Heart left ventricle (tissue), 16 donors: ENCODE measurements around the gene UVSSA. TPM values are rescaled to one million over a fixed set of nuclear protein-coding genes. Genes with fewer than 3 reads are reported as not detected.

Experiments used
- ATAC-seq, 4 donors: fragments of 200-7000 bp; cut with Tn5 transposase; one replicate each; pipeline ENCODE4 v1.9.1; 2020 to 2022; ENCODE audit warnings: moderate library complexity in 4 of 4, mild to moderate bottlenecking in 3 of 4, moderate number of reproducible peaks in 1 of 4
- DNase-seq, 5 donors: peaks; one replicate each; pipeline ENCODE4 v3.0.0-alpha.2; 2020
- H3K27ac ChIP-seq, 12 donors: fragments of 200-600 bp; sonication (generic) in 4 of 12; one replicate each; pipeline versions ENCODE4 v1.5.0 to v1.8.0; 2016 to 2022; ENCODE audit warnings: mild to moderate bottlenecking in 2 of 12
- H3K27me3 ChIP-seq, 9 donors: fragments of 200-600 bp; sonication (generic) in 2 of 9; one replicate each; pipeline versions ENCODE4 v1.5.1 to v1.8.0; 2016 to 2022; ENCODE audit warnings: mild to moderate bottlenecking in 3 of 9
- H3K36me3 ChIP-seq, 9 donors: fragments of 200-600 bp; sonication (generic) in 2 of 9; one replicate each; pipeline versions ENCODE4 v1.5.0 to v1.8.0; 2018 to 2022; ENCODE audit warnings: mild to moderate bottlenecking in 2 of 9
- H3K4me1 ChIP-seq, 12 donors: fragments of 200-600 bp; sonication (generic) in 4 of 12; one replicate each; pipeline versions ENCODE4 v1.5.0 to v1.8.0; 2016 to 2022; ENCODE audit warnings: mild to moderate bottlenecking in 3 of 12
- H3K4me3 ChIP-seq, 12 donors: fragments of 200-600 bp; sonication (generic) in 4 of 12; one replicate each; pipeline versions ENCODE4 v1.5.0 to v1.8.0; 2017 to 2022; ENCODE audit warnings: mild to moderate bottlenecking in 9 of 12, moderate library complexity in 4 of 12
- H3K9me3 ChIP-seq, 12 donors: fragments of 200-600 bp; sonication (generic) in 4 of 12; one replicate each; pipeline versions ENCODE4 v1.5.0 to v1.8.0; 2016 to 2022; ENCODE audit warnings: mild to moderate bottlenecking in 1 of 12
- POLR2A ChIP-seq, 2 donors: fragments of 450-650 bp; IDR thresholded peaks; one replicate each; pipeline ENCODE4 v1.6.1; 2017; ENCODE audit warnings: antibody characterized with exemption in 2 of 2, mild to moderate bottlenecking in 2 of 2, moderate library complexity in 2 of 2
- WGBS, 4 donors: extraction: QIAGEN DNeasy Blood & Tissue Kit in 2 of 4; methylation state at CpG; one replicate each; pipeline versions ENCODE4 v1.1.5 to v1.1.7; 2013 to 2018; 5-methylcytosine and 5-hydroxymethylcytosine counted together
- intact Hi-C, 10 donors: fragments of 100-400 bp; cut with DNase I; formaldehyde crosslinking; loops; one replicate each; pipeline versions ENCODE4 v1.11.1 to v1.14.2; 2022
- polyA plus RNA-seq, 2 donors: library from polyadenylated mRNA; stranded (reverse); fragments of 200-250 nt; gene quantifications; one replicate each; pipeline ENCODE4 v1.2.3, GENCODE V29; 2013
- total RNA-seq, 9 donors: library from RNA; depleted of rRNA in 2 of 9; stranded (reverse); fragments of >200 nt in 2 of 9; fragmentation: NEBNext Ultra II Directional in 3 of 9; extraction: Animal tissue kit (Norgen Biotek cat#: 25700) in 3 of 9; gene quantifications; one replicate each; pipeline versions ENCODE4 v1.1.0 to v1.2.4, GENCODE V29; 2016 to 2023
- TF ChIP-seq, protein P1 (sequence below), 12 donors: fragments of 200-600 bp; sonication (generic) in 4 of 12; IDR thresholded peaks; one replicate each; pipeline versions ENCODE4 v1.5.0 to v1.8.0; 2018 to 2022; ENCODE audit warnings: antibody characterized with exemption in 12 of 12, mild to moderate bottlenecking in 5 of 12
- donor health status: ischemic (EF 13 %, LVEDD 7.1; RV severe dilation, severe dysfunction).
- donor health status: healthy with polysubstance abuse.
- donor health status: DM: no; HTN: yes; CAD: no.
- donor health status: DM: no; HTN: no; CAD: no.
- donor health status: ischemic (EF 25% LVEDD 6.9; RV normal size, moderate dysfunction).
- donor health status: ischemic (EF 25% LVEDD 5.7; RV mildly dilated, moderate dysfunction).
- donor health status: healthy.
- donor health status: DM: yes; HTN: yes; CAD: no.
- donor health status: ischemic (EF 35%, LVEDD 5.7; RV mildly dilated, moderate dysfunction).
- donor health status: nonischemic (EF 11% LVEDD 7.7; RV severe dilation, severe dysfunction).
- donor health status: DM: yes; HTN: yes; CAD: no.
- donor health status: PGD.
- donor health status: ischemic (EF 29% LVEDD 5.4; RV normal size, mild dysfunction).
- donor health status: nonischemic (EF 23%, LVEDD 6.1; RV moderate dilation, normal function).

UVSSA gene
- total and polyA plus RNA-seq, 11 donors: 4.7 to 14.2 (median 6.7) TPM

DNA sequence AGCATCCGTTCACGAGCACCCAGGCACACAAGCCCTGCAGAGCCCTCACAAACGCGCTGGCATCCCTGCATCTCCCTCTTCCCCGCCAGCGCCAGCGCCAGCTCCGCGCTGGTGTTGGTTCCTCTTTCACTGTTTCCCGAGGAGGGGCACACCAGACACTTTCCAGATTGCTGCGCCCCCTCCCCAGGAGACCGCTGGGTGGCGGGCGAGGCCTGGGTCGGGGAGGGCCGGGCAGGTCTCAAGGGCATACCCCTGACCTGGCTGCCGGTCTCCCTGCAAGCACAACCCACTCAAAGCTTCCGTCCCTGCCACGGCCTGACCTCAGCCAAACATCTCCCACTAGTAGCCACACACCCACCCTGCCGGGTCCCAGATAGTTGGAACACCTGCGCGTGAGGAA is 61.4 kb downstream of the UVSSA start:
- DNase-seq (peak in 2 of 5 donors; percentile 3 to 31), ATAC-seq (no peak)
- H3K36me3 ChIP-seq: no peaks in the 10 kb centered on the region
- TF ChIP-seq, protein P1, sequence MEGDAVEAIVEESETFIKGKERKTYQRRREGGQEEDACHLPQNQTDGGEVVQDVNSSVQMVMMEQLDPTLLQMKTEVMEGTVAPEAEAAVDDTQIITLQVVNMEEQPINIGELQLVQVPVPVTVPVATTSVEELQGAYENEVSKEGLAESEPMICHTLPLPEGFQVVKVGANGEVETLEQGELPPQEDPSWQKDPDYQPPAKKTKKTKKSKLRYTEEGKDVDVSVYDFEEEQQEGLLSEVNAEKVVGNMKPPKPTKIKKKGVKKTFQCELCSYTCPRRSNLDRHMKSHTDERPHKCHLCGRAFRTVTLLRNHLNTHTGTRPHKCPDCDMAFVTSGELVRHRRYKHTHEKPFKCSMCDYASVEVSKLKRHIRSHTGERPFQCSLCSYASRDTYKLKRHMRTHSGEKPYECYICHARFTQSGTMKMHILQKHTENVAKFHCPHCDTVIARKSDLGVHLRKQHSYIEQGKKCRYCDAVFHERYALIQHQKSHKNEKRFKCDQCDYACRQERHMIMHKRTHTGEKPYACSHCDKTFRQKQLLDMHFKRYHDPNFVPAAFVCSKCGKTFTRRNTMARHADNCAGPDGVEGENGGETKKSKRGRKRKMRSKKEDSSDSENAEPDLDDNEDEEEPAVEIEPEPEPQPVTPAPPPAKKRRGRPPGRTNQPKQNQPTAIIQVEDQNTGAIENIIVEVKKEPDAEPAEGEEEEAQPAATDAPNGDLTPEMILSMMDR (IDR thresholded peaks at IDR 0.05): no peak
- TF ChIP-seq POLR2A (IDR thresholded peaks at IDR 0.05): no peak
- H3K4me3 ChIP-seq: no peak overlapping the region
- WGBS, 4 donors: 9 to 11% (median 11%) methylated on average over 18 to 22 of the region's 22 CpGs
- peaks cover 0 to 46% (median 2%) of the 10 kb centered on the region in 12 donors for H3K4me1 ChIP-seq
- peaks cover 72 to 97% (median 81%) of the 10 kb centered on the region in 9 donors for H3K27me3 ChIP-seq
- H3K27ac ChIP-seq: no peak overlapping the region
- H3K9me3 ChIP-seq: no peaks in the 10 kb centered on the region
- intact Hi-C loops: no loop called here

DNA sequence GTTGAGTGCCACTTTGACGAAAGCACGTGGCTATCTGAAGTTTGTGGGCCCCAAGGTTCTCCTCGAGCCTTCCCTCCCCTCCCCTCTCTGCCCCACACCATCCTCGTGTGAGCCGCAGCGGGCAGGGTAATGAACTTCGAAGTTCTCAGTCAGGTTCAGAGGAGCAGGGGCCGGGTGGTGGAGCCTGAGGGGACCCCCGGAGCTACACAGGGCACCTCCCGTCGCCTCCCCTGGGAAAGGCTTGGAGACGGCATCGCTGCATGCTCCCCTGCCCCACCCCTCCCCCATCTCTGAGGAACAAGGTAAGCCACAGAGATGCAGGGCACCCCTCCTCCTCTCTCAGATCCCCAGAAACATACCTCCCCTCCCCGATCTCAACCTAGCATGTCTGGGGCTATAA is 62.1 kb downstream of the UVSSA start:
- Histone ChIP-seq H3K27ac (no peak overlapping the region), H3K4me1 (peaks cover 0 to 39% (median 2%) of the 10 kb centered on the region in 12 donors), H3K9me3 (no peaks in the 10 kb centered on the region), H3K27me3 (peaks cover 72 to 97% (median 81%) of the 10 kb centered on the region in 9 donors), H3K4me3 (no peak overlapping the region), H3K36me3 (no peaks in the 10 kb centered on the region)
- DNase-seq: peak in 2 of 5 donors; percentile 4 to 44
- 21 to 40% (median 26%) methylated on average over 14 of the region's 14 CpGs for WGBS, 4 donors
- no peak for ATAC-seq
- intact Hi-C loops: no loop called here
- TF ChIP-seq, protein P1 (IDR thresholded peaks at IDR 0.05): no peak
- TF ChIP-seq POLR2A (IDR thresholded peaks at IDR 0.05): no peak

DNA sequence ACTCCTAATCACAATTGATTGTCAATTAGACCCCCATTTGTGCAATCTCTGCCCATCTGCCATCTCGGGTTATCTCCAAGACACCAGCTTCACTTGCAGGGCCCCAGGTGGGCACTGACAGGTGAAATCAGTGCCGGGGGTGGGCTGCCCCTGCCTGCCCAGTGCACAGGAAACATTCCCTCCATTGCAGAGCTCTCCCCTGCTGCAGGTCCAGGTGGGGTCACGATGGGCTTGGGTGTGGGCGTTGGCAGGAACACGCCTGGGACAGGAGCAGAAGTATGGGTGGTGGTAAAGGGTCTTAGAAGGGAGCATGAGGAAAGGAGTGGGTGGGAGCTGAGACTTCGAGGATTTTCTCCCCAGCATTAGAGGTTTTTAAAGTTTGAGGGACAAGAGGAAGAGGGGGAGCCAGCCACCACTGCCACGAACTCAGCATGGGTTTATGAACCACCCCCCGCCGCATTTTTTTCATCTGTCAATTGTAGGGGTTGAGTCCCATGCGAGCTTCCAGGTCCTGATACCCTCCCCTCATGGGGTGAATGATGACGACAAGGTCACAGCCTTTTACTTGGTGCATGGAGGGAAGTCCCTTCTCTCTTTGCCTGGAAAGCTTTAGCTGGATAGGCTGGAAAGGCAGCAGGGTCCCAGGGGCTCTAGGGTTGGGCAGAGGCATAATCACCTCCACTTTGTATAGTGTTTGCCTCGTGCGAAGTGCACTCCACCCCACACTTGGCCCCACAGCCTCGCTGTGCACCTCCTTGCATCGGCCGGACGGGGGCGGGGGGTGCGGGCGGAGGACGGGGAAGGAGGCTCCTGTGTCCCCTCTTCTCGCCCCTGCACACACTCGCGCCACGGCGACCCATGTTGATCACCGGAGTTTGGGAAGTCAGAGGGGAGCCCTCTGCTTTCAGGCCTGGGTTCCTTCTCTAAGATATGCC is 62.8 kb downstream of the UVSSA start:
- ATAC-seq (no peak), DNase-seq (peak in 1 of 5 donors; percentile 2)
- Histone ChIP-seq H3K4me3 (no peak overlapping the region), H3K36me3 (no peaks in the 10 kb centered on the region), H3K4me1 (peaks cover 0 to 35% (median under 1%) of the 10 kb centered on the region in 12 donors), H3K9me3 (no peaks in the 10 kb centered on the region), H3K27me3 (peaks cover 68 to 94% (median 79%) of the 10 kb centered on the region in 9 donors), H3K27ac (no peak overlapping the region)
- WGBS, 4 donors: 41 to 59% (median 43%) methylated on average over 17 to 27 of the region's 27 CpGs
- TF ChIP-seq, protein P1 (IDR thresholded peaks at IDR 0.05): no peak
- no peak for TF ChIP-seq POLR2A (IDR thresholded peaks at IDR 0.05)
- intact Hi-C loops: no loop called here
